GM19240 (cell line): Measurements from ENCODE around the gene AHCYL2.

Source experiments
- DNase-seq: peaks from one replicate; pipeline ENCODE4 v3.0.0; 2011; ENCODE audit warnings: low spot score; ENCODE audit not compliant: insufficient read length

The AHCYL2 gene

DNA sequence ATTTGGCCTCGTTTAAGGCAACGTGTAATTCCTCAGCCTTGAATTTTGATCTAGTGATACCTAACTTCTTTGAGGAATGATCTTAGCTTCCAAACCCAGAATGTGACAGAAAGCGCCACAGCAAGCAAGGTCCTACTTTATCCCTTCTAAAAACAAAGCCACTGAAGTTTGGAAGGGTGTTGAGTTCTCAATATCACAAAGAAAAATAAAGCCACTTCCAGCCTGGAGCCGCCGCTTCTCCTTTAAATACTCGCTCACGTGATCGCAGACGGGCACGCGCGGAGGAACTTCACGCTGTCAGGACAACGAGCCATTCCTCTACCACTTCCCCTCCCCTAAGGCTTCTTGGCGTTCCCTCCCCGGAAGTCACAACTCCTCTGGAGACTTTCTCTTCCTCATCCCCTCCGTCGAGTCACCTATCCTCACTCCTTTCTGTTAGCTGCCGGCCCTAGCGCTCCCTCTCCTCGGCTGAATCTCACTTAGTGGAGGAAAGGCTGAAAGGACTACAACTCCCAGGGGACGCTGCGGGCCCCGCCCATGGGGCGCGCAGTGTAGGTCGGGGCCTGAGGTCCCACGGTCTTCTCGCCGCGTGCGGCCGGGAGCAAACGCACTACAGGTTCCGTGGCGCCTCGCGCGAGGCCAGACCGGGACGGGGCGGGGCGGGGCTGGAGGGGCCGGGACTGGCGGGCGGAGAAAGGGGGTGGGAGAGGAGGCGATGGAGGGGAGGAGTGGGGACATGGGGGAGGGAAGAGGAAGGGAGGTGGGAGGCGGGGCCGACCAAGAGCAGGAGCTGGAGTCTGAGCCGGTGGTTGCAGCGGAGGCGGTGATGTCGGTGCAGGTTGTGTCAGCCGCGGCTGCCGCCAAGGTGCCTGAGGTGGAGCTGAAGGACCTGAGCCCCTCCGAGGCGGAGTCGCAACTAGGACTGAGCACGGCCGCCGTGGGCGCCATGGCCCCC lies at the start of gene AHCYL2:
AHCYL2 (plus strand) TSS at position 780 of the 955 bp plus-strand sequence.
- peak; percentile 86 for DNase-seq

DNA sequence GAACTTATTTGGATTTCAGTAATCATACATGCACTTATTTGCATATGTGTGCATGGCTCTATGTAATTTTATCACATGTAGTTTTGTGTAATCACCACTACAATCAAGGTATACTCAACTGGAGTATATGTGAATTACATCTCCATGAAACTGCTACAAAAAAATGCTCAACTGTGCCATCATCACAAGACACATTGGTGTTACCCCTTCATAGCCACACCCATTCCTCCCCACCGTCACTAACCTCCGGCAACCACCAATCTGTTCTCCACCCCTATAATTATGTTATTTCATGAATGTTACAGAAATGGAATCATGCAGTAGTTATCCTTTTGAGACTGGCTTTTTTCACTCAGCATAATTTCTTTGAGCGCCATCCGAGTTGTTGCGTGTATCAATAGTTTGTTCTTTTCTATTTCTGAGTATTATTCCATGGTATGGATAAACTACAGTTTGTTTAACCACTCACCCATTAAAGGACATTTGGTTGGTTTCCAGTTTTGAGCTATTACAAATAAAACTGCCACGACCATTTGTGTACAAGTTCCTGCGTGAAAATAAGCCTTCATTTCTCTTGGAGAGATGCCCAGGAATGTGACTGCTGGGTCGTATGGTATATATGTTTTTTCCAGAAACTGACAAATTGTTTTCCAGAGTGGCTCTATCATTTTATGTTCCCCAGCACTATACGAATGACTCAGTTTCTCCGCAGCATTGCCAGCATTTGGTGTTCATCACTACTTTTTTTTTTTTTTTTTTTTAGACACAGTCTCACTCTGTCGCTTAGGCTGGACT lies 47.7 kb upstream of the AHCYL2 start:
- DNase-seq, result no peak

DNA sequence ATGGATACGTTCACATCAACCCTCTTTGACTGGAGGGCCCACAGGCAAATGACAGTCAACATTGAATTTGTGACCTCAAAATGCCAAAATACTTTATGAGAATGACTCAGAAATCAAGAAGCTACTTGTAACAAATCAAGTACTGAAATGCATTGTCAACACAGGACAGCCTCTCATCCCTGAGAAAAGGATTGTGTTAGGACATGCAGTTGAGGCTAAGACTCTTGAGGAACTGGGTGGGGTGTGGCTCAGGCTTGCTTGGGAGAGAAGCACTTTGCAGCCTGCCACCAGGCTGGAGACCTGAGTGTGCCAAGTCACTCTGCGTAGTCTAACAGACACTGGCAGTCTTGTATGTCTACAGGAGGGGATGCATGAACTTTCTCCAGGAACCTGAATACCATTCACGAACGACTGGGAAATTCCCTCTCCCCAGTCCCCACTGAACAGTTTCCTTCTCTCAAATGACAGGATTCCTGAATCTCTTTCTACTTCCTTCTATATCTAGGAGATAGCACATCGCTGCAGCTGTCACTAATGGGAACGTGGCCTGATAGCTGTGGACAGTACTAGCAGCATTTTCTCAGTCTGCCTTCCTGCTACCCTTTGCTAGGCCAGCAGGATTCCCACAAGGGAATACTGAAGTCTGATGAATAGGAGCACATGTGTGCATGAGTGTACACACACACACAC lies 39.7 kb upstream of the AHCYL2 start:
- no peak for DNase-seq

DNA sequence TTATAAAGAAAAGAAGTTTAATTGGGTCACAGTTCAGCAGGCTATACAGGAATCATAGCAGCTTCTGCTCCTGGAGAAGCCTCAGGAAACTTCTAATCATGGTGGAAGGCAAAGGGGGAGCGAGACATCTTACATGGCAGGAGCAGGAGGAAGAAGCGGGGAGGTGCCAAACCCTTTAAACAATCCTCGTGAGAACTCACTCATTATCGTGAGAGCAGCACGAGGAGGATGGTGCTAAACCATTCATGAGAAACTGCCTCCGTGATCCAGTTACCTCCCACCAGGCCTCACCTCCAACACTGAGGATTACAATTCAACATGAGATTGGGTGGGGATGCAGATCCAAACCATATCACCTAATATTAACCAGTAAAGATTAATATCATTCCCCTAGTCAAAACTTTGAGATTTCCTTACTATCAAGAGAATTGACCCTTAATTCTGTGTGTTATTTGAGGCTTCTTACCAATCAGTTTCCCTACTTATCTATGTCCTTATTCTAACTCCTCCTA lies 38.0 kb upstream of the AHCYL2 start:
- DNase-seq, result no peak

DNA sequence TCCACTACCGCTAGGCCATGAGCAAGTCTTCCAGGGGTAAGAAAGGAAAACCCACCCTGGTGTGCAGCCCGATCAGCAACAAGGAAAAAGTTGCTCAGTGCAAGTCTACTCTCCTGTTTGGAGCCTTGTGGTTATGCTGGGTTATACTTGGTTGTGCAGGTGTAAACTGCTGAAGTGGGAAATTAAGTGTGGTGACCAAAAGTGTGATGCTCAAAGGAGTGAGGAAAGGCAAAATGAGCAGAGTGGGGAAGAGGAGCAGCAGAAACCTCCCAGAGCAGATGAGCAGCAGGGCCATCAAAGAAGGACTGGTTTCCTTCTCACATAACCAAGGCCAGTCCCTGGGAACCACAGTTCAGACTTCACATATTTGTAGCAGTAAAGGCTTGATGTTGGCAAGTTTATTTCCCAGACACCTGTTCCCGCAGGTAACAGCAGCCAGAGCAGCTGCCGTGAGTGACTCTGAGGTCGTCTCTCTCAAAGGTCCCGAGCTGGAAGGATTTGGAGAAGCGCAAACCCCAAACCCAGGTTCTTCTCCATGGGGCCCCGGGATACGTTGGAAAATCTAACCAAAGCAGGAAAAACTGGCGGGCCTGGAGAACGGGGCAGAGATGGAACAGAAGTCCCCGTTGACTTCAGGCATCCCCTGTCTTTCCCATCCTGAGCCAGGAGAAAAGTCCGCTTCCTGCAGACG lies 37.0 kb upstream of the AHCYL2 start:
- no peak for DNase-seq

DNA sequence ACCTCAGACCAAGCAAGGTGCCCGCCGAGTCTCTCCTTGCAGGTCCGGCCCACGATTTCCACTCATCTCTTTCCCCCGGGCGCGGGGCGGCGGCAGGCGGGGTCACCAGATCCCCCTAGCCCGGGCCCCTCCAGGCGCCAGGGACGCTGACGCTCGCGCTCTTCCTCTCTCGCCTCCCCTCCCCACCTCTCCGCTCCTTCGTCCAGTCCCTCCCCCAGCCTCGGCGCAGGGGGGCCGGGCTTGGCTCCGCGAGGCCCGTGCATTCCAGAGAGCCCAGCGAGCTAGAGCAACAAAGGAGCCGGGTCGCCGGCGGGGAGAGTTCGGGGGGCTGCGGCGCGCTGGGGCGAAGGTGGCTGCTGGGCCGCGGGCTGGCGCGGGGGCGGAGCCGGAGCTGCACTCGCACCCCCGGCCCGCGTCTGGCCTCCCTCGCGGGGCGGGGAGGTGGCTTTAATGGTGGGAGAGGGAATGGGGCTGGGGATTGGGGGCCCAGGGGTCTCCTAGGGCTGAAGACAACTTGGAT lies 36.4 kb upstream of the AHCYL2 start, which contains the start of gene SMO:
SMO (plus strand) TSS at position 262 of the 520 bp plus-strand sequence. CDS start 519 bp downstream, outside the sequence.
- no peak for DNase-seq

DNA sequence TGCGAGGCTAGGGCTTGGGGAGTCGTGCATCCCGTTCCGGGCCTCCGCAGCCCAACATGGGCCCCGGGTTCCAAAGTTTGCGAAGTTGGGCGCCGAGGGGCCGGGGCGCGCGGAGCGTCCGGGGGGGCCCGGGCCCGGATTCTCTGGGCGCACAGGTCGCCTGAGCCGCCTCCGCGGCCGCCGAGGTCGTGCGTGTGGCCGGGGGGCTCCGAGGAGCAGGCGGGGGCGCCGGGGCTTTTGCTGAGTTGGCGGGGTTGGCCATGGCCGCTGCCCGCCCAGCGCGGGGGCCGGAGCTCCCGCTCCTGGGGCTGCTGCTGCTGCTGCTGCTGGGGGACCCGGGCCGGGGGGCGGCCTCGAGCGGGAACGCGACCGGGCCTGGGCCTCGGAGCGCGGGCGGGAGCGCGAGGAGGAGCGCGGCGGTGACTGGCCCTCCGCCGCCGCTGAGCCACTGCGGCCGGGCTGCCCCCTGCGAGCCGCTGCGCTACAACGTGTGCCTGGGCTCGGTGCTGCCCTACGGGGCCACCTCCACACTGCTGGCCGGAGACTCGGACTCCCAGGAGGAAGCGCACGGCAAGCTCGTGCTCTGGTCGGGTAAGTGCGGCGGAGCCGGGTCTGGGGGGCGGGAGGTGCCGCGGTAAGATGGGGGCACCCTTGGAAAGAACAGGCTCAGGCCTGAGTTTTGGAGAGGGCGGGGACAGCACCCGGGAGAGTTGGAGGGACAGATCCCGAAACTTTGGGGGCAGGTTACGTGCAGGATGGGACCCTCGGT lies 35.8 kb upstream of the AHCYL2 start:
- DNase-seq, result no peak

DNA sequence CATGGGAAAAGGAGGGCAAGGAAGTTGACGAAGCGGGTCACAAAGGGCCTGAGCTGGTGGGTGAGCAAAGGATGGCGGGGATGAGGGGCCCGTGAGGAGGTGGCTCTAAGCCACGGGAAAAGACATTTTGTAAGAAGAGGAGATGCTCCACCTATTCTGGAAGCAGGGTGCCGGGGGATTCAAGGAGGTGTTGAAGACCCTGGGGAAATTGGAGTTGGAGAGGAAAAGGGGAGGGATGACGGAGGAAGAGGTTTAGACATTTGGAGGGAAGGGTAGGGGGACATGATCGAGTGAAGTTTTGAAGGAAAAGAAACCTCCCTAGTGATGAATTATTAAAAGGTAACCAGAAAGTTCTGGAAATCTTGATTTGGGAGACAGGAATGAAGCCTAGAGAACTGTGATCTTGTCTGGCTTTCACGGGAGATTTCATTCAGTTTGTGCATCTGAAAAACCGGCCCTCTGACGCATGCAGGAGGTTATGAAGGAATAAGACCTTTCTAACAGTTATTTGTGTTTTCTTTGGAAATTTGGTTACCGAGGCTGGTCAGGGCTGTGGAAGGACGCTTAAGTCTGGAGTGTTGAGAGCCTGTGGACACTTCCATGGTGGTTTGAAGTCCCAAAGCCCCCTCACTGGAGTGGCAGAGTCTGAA lies 35.0 kb upstream of the AHCYL2 start:
- no peak for DNase-seq

DNA sequence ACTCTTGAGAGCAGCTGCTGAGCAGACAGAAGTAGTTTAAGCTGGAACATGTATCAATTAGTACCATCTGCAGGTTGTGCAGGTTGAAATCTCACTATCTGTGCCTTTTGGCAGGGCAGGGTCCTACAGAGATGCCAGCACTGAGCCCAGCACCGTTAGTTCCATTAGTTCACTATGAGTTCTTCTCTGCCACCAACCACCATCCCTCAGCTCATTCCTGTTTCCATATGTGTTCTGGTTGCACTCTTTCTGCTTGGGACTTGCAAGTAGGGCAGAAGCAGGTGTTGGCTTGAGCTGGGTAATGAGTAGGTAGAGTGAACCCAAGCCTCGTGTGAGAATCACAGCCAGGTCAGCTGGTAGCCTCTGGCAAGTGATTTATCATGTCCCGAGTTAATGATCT lies 33.6 kb upstream of the AHCYL2 start:
- no peak for DNase-seq

DNA sequence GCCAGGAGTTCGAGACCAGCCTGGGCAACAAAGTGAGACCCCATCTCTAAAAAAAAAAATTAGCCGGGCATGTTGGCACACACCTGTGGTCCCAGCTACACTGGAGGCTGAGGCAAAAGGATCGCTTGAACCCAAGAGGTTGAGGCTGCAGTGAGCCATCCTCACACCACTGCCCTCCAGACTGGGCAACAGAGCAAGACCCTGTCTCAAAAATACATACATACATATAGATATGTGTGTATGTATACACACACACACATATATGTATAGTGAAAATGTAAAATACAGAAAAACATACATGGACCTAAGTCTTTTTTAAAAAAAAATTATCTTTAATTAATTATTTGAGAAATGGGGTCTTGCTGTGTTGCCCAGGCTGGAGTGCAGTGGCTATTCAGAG lies 30.9 kb upstream of the AHCYL2 start:
- no peak for DNase-seq

DNA sequence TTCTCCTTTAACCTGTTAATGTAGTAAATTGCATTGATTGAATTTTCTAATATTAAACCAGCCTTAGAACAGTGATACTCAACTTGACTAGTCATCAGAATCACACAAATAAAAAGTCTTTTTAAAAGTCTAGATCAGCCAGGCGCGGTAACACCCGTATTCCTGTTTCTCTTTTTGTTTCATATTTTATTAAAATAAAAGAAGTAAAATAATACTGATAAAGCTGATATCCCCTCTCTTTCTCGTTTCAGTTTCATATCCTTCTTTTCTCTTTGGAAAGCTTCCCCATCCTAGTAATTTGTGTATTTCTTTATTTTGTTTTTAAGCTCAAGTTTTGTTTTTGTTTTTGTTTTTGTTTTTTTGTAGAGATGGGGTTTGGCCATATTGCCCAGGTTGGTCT lies 27.1 kb upstream of the AHCYL2 start:
- no peak for DNase-seq

DNA sequence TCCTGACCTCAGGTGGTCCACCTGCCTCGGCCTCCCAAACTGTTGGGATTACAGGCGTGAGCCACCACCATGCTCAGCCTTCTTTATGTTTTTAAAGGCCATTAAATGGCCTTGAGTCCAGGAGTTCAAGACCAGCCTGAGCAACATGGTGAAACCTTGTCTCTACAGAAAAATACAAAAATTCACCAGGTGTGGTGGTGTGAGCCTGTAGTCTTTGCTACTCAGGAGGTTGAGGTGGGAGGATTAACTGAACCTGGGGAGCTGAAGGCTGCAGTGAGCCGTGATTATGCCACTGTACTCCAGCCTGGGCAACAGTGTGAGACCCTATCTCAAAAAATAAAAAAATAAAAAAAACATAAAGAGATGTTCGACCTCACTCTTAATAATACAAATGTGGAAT lies 25.4 kb upstream of the AHCYL2 start:
- DNase-seq, result no peak

DNA sequence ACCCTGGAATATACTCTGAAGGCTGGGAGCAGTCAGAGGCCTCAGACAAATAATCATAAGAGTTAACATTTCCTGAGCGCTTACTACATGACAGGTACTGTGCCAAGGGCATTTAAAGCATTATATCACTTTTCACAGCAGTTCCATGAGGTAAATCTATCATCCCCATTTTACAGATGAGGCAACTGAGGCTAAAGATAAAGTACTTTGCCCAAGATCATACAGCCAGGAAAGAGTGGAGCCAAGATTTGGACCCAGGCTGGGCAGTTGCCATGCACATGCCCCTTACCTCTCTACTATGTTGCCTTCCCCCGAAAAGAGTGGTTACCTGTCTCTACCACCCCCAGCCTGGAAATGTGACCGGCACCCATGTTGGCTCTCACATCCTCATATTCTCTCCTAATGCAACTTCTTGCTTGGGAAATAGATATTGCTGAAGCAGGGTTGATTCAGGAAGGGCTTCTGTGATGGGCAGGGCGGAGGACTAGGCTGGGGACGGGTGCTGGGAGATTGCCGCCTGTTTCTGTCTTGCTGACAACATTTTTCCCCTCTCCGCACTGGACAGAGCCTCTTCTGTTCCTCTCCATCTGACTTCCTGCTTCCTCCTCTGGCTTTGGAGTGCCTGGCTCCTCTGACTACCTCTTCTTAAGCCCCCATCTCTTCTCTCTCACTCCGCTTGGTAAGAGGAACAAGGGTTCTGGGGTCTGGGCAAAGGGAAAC lies 22.6 kb upstream of the AHCYL2 start:
- DNase-seq, result no peak

DNA sequence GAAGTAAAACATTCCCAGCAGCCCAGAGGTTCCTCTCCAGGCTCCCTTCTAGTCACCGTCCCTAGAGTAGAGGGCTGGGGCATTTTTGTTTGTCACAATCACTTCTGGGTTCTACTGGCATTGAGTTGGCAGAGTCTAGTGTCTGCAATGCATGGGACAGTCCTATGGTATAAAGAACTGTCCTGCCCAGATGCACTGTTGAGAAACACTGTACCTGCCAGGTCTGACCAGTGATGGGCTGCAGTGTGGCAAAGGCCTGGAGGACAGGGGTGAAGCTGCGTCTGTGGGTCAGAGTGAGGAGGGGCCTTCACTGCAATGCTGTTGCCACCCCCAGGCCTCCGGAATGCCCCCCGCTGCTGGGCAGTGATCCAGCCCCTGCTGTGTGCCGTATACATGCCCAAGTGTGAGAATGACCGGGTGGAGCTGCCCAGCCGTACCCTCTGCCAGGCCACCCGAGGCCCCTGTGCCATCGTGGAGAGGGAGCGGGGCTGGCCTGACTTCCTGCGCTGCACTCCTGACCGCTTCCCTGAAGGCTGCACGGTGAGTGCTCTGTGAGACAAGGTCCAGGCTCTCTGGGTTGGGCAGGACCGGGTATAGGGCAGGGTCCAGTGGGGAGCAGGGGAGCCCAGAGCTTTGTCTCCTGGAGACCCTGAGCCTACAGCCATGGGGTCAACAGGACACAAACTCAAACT lies 21.6 kb upstream of the AHCYL2 start:
- DNase-seq, result no peak

DNA sequence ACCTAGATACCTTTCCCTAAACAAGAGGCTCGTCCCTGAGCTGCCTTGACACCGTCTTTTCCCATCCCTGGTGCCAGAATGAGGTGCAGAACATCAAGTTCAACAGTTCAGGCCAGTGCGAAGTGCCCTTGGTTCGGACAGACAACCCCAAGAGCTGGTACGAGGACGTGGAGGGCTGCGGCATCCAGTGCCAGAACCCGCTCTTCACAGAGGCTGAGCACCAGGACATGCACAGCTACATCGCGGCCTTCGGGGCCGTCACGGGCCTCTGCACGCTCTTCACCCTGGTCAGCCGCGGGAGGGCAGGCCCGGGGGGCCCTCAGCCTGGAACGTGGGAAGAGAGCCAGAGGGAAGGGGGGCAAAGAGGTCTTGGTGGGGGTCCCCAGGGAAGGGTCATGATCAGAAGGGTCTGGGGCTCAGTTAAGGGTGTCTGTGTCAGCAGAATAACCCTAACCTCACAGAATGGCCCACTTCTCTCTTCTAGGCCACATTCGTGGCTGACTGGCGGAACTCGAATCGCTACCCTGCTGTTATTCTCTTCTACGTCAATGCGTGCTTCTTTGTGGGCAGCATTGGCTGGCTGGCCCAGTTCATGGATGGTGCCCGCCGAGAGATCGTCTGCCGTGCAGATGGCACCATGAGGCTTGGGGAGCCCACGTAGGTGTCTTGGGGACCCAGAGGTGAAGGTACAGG lies 19.6 kb upstream of the AHCYL2 start:
- DNase-seq, result no peak

DNA sequence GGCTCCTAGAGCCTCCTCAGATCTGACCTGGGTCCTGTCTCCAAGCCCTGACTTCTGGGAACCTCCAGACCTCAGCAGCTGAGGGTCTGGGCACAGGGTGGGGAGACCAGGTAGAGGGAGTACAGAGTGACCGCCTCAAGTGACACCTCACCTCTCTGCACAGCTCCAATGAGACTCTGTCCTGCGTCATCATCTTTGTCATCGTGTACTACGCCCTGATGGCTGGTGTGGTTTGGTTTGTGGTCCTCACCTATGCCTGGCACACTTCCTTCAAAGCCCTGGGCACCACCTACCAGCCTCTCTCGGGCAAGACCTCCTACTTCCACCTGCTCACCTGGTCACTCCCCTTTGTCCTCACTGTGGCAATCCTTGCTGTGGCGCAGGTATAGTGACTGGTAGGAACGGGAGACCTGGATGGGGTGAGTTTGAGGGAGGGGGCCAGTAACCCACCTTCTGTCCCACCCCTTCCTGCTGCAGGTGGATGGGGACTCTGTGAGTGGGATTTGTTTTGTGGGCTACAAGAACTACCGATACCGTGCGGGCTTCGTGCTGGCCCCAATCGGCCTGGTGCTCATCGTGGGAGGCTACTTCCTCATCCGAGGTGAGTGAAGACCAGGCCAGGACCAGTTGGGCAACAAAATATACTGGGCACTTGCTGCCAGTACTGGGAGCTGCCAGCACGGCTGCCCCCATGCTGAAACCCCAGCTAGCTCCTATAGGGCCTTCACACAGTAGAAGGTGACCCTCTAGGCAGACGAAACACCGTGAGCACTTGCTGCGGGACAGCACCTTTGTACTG lies 18.6 kb upstream of the AHCYL2 start:
- DNase-seq, result no peak

DNA sequence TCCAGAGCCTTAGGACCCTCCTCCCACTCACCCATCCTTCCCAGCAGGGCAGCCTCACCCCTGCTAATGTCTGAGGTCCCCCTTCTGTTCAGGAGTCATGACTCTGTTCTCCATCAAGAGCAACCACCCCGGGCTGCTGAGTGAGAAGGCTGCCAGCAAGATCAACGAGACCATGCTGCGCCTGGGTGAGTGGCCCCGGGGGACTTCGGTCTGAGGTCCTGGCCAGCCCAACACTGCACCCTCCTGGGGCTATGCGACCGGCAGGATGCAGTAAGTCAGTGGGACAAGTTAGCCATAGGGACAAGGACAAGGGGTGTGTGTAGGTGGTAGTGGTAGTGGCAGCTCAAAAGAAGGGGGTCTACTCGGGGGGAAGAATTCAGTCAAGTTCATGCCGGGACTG lies 16.2 kb upstream of the AHCYL2 start:
- no peak for DNase-seq
